ENCODE measurements around the gene UBE2J2. TPM values are rescaled to one million over a fixed set of nuclear protein-coding genes. Genes with fewer than 3 reads are reported as not detected.

The UBE2J2 gene
- total and polyA plus RNA-seq, 11 donors: 23.3 to 53.6 (median 34.7) TPM

GRCh38 chr1:1230656-1231399, 42.8 kb downstream of the UBE2J2 start:
- H3K27ac ChIP-seq: peak overlapping the region; percentile 92 to 99 (median 97)
- peak overlapping the region; percentile 81 to 100 (median 98) for H3K4me3 ChIP-seq
- H3K36me3 ChIP-seq: peaks cover 0 to 44% (median 27%) of the 10 kb centered on the region in 9 donors
- H3K9me3 ChIP-seq: no peaks in the 10 kb centered on the region
- WGBS, 4 donors: 10 to 11% (median 10%) methylated on average over 24 of the region's 24 CpGs
- H3K4me1 ChIP-seq: peaks cover 8 to 55% (median 31%) of the 10 kb centered on the region in 12 donors
- intact Hi-C loops (cut with DNase I): loop anchor here in 6 of 10 donors (1.0 to 10.0 kb wide), 5 partner anchors 41 to 114 kb away; partner anchors contain the start of genes C1orf159 (in 2 of the 6) and UBE2J2 (in 2 of the 6)
- peak in 4 of 12 donors; percentile 13 to 15 (median 14) for TF ChIP-seq CTCF (IDR thresholded peaks at IDR 0.05)
- TF ChIP-seq POLR2A (IDR thresholded peaks at IDR 0.05): no peak
- no peaks in the 10 kb centered on the region for H3K27me3 ChIP-seq
- DNase-seq: no peak
- peak in 2 of 4 donors; percentile 2 to 29 for ATAC-seq

GRCh38 chr1:1229770-1230169, 43.9 kb downstream of the UBE2J2 start:
- DNase-seq (no peak), ATAC-seq (no peak)
- no peaks in the 10 kb centered on the region for H3K27me3 ChIP-seq
- TF ChIP-seq CTCF (IDR thresholded peaks at IDR 0.05): no peak
- no peak for TF ChIP-seq POLR2A (IDR thresholded peaks at IDR 0.05)
- H3K4me3 ChIP-seq: peak overlapping the region in 7 of 12 donors; percentile 8 to 100 (median 98)
- WGBS, 4 donors: 83 to 88% (median 88%) methylated on average over 10 to 19 of the region's 19 CpGs
- H3K36me3 ChIP-seq: peaks cover 0 to 51% (median 33%) of the 10 kb centered on the region in 9 donors
- no peaks in the 10 kb centered on the region for H3K9me3 ChIP-seq
- H3K27ac ChIP-seq: no peak overlapping the region
- intact Hi-C loops (cut with DNase I): loop anchor here in 7 of 10 donors (5.0 to 10.0 kb wide), 4 partner anchors 43 to 112 kb away; partner anchors contain the start of genes C1orf159 (in 2 of the 7) and UBE2J2 (in 2 of the 7)
- H3K4me1 ChIP-seq: peaks cover 8 to 65% (median 31%) of the 10 kb centered on the region in 12 donors

GRCh38 chr1:1228596-1229321, 44.9 kb downstream of the UBE2J2 start:
- H3K36me3 ChIP-seq: peaks cover 0 to 57% (median 38%) of the 10 kb centered on the region in 9 donors

More at GRCh38 chr1:1228596-1229321, 44.9 kb downstream of the UBE2J2 start:
- ATAC-seq (no peak), DNase-seq (no peak)
- H3K9me3 ChIP-seq: no peaks in the 10 kb centered on the region
- 81 to 87% (median 85%) methylated on average over 21 to 28 of the region's 28 CpGs for whole genome bisulfite sequencing, 4 donors
- H3K27me3 ChIP-seq: no peaks in the 10 kb centered on the region
- H3K27ac ChIP-seq: no peak overlapping the region
- peaks cover 8 to 66% (median 30%) of the 10 kb centered on the region in 12 donors for H3K4me1 ChIP-seq
- intact Hi-C loops (cut with DNase I): loop anchor here in 1 of 10 donors (10.0 kb wide), 1 partner anchor 104 kb away; no protein-coding TSS in a partner anchor
- TF ChIP-seq POLR2A (IDR thresholded peaks at IDR 0.05) (no peak), CTCF (IDR thresholded peaks at IDR 0.05) (no peak)
- H3K4me3 ChIP-seq: no peak overlapping the region
